GM12865 (cell line): ENCODE data around the gene SMG6.
A peak's percentile ranks its signal among the peaks of the same experiment; 100 is the strongest.

Experiments used
- DNase-seq: peaks from one replicate; pipeline ENCODE4 v3.0.0; 2010; ENCODE audit warnings: low read depth
- H3K4me3 ChIP-seq: 2 replicates; pipeline ENCODE4 v1.5.1; 2011; ENCODE audit warnings: mild to moderate bottlenecking, low read depth, low read length, control low read depth
- CTCF ChIP-seq: IDR thresholded peaks from 2 replicates; pipeline ENCODE4 v1.5.1; 2011; ENCODE audit warnings: low read length, control low read depth, low read depth, inconsistent platforms; ENCODE audit not compliant: insufficient read depth; ENCODE audit errors: missing control alignments

SMG6 gene

DNA sequence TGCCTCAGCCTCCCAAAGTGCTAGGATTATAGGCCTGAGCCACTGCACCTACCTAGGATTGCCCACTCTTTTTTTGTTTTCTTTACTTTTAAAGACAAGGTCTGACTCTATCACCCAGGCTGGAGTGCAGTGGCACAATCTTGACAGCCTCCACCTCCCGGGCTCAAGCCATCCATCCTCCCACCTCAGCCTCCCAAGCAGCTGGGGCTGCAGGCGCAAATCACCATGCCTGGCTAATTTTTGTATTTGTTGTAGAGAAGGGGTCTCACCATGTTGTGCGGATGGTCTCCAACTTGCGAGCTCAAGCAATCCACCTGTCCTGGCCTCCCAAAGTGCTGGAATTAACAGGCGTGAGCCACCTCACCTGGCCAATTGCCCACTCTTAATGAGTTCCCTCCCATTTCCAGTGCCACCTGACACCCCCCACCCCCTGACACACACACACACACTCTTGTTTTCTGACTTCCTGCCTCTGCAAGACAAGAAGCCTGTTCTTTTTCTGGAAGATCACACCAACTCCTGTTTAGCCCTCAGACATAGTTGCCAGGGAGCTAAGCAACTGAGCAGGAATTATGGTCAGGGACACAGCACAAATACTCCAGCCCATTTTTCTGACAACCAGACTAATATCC is 259.2 kb downstream of the SMG6 start:
- no peak for DNase-seq
- TF ChIP-seq CTCF = no peak
- no peak overlapping the region for H3K4me3 ChIP-seq

DNA sequence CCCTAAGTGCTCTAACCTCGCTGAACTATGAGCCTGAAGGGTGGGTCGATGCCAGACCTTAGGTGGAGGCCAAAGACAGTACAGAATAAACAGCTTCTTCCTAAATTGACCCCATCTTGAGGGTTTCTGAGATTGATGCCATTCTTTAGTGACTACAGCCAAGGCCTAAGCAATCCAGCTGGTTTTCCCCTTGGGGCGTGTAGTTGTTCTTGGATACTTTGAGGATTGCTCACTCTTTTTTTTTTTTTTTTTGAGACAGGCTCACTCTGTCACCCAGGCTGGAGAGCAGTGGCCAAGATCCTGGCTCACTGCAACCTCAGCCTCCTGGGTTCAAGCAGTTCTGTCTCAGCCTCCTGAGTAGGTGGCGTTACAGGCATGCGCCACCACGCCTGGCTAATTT is 259.8 kb downstream of the SMG6 start:
- H3K4me3 ChIP-seq = no peak overlapping the region
- DNase-seq = no peak
- TF ChIP-seq CTCF = no peak

DNA sequence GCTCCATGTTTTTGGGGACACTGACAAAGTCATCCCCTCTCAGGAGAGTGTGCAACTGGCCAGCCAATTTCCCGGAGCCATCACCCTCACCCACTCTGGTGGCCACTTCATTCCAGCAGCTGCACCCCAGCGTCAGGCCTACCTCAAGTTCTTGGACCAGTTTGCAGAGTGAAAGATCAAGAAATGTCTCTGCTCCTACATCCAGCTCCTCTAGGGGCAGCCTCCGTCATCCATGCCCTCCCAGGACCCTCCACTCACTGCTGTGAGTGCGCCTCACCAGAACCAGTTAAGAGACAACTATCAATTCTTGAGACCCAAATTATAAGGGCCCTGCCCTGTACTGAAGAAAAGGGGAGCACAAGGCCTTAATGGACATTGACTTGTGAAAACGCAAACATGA is 260.7 kb downstream of the SMG6 start:
- DNase-seq = no peak
- TF ChIP-seq CTCF = no peak
- H3K4me3 ChIP-seq = peak overlapping the region; percentile 90

DNA sequence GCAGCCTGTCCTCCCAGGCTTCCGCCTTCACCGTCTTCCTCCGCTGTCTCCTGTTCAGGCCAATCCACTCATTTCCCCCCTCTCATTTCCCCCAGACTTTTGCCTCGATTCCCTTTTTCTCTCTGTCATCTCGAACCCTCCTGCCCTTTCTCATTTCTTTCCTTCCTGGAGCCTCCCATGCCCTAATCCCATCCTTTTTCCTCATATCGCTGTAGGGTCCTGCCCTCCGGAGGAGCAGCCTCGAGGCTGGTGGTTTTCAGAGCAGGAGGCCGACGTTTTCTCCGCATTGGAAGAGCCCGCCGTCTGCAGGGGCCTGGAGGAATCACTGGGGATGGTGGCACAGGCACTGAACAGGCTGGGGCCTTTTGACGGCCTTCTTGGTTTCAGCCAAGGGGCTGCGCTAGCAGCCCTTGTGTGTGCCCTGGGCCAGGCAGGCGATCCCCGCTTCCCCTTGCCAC is 261.2 kb downstream of the SMG6 start:
- DNase-seq = peak; percentile 45
- H3K4me3 ChIP-seq = peak overlapping the region; percentile 90
- no peak for TF ChIP-seq CTCF

DNA sequence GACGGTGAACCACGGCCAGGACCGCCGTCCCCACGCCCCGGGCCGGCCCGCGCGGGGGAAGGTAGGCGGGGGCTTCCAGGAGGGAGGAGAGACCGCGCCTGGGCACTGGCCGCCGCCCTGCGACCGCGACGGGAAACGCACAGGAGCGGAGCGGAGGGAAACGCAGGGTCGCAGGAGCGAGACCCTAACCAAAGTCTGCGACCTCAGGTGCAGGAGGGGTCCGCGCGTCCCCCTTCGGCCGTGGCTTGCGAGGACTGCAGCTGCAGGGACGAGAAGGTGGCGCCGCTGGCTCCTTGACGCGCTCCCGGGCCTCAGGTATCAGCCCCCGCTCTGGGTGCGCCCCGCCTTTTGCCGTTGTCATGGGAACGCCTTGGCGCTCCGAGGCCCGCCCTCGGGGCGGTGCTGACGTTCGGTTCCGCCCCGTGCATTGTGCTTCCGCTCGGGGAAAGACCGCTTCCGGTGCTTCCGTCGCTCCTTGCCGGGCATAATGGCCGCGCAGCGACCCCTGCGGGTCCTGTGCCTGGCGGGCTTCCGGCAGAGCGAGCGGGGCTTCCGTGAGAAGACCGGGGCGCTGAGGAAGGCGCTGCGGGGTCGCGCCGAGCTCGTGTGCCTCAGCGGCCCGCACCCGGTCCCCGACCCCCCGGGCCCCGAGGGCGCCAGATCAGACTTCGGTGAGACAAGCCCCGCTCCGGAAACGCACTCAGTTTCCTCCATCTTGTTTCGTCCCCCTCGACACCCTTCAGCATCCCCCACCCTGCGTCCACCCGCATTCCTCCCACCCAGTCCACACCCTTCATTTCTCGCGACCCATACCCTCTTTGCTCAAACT is 261.8 kb downstream of the SMG6 start, which contains the start of gene OVCA2:
Gene OVCA2 (plus strand): TSS at position 462 of the 829 bp plus-strand sequence. CDS start 26 bp downstream, at position 488.
- peak; percentile 58 for TF ChIP-seq CTCF
- DNase-seq = peak; percentile 97
- peak within 1 kb of the TSS; percentile 90 for H3K4me3 ChIP-seq

DNA sequence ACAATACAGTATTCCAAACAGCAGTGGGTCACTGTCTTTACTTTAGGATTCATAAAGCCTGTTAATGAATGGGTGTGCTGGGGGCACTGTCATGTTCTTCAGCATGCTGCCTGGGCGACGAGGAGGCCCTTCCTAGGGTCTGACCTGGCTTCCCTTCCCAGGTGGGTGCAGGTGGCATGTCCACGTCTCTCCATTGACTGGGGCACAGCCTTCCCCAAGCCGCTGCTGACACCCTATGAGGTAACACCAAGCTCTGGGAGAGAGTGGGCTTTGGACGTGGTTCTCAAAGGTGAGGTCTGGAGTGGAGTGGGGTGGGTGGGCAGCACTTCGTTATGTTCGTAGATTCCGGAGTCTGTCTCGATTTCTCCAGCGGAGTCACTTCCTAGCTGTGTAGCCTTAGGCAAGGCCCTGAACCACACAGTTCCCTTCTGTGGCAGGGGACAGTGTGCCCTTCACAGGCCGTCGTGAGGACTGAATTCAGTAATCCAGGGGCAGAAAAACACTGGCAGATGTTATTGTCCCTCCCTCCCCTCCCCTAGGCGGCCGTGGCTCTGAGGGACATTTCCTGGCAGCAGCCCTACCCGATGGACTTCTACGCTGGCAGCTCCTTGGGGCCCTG is 262.5 kb downstream of the SMG6 start:
- H3K4me3 ChIP-seq = peak overlapping the region; percentile 51; the same call in 1 of the 2 replicates
- no peak for TF ChIP-seq CTCF
- DNase-seq = no peak
